ENCODE data around the gene PRKCH. TPM values are rescaled to one million over a fixed set of nuclear protein-coding genes. Genes with fewer than 3 reads are reported as not detected.
A peak's percentile ranks its signal among the peaks of the same experiment; 100 is the strongest.

The PRKCH gene
- total and polyA plus RNA-seq, 2 donors (not counting 3 experiments of a cell fraction or from before 2014, with no cell fraction given) = 97.7 to 103 TPM

DNA sequence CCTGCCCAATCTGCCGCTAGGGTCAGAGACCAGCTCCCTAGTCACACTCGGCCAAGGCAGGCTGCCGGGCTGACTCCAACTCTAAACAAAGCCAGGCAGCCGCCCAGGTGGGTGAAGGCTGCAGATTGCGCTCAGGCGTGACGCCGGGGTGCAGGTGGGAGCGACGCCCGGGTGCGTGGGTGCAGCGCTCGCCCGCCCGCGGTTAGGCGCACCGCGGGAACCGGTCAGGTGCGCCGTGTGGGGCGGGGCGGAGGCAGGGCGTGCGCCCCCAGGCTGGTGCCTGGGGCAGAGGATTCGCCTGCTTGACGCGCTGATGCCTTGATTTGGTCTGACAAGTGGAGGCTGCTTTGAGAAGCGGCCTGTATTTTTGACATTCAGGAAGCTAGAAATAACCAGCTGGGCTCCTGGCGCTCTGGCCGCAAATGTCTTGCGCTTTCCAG is 247.2 kb downstream of the PRKCH start:
- Histone ChIP-seq H3K27ac (ENCODE audit: insufficient read depth, low read depth, low read length) (no peak overlapping the region), H4K20me1 (replicated peaks; ENCODE audit: control insufficient read depth, extremely low read depth, insufficient read depth, low read length) (no peaks in the 10 kb centered on the region), H3K79me2 (ENCODE audit: control insufficient read depth, insufficient read depth, low read length) (no peaks in the 10 kb centered on the region), H3K27me3 (ENCODE audit: control insufficient read depth in 2 of 2, insufficient read depth in 2 of 2, low read length in 2 of 2) (no peaks in the 10 kb centered on the region), H3K9me3 (replicated peaks; ENCODE audit: control insufficient read depth, insufficient read depth, low read length) (no peaks in the 10 kb centered on the region), H3K9me1 (replicated peaks; ENCODE audit: control insufficient read depth, extremely low read depth, insufficient read depth, low read length) (no peaks in the 10 kb centered on the region), H2AFZ (ENCODE audit: low read depth, low read length) (no peak overlapping the region), H3K4me2 (ENCODE audit: insufficient read depth, low read length) (no peak overlapping the region), H3K4me1 (ENCODE audit: control insufficient read depth, extremely low read depth, insufficient read depth, low read length) (peaks cover 42% of the 10 kb centered on the region), H3K36me3 (ENCODE audit: control insufficient read depth in 2 of 2, extremely low read depth in 1 of 2, insufficient read depth in 2 of 2, low read length in 2 of 2) (no peaks in the 10 kb centered on the region), H3K9ac (replicated peaks; ENCODE audit: extremely low read depth, insufficient read depth, low read length) (no peak overlapping the region), H3K4me3 (replicated peaks in 1 of 3; ENCODE audit: insufficient read depth in 1 of 3, low read depth in 1 of 3, low read length in 3 of 3) (no peak overlapping the region)
- BruUV-seq (replicated peaks) = no TSS peak
- CTCF ChIA-PET = no interaction called here
- intact Hi-C loops (cut with micrococcal nuclease) = no loop called here
- FAIRE-seq (no peak), DNase-seq (ENCODE audit: low read depth, low spot score) (no peak)
- POLR2A ChIA-PET = no interaction called here
- TF ChIP-seq POLR2A (IDR thresholded peaks at IDR 0.05; ENCODE audit: low read depth, low read length) = no peak
- no peak for TF ChIP-seq POLR2AphosphoS5 (IDR thresholded peaks at IDR 0.05; ENCODE audit: insufficient read depth, low read depth, low read length)
- TF ChIP-seq MYC (IDR thresholded peaks at IDR 0.05; ENCODE audit: low read depth, low read length) = no peak
- TF ChIP-seq, protein P1, sequence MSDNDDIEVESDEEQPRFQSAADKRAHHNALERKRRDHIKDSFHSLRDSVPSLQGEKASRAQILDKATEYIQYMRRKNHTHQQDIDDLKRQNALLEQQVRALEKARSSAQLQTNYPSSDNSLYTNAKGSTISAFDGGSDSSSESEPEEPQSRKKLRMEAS (IDR thresholded peaks at IDR 0.05; ENCODE audit: insufficient read depth, insufficient read length) = no peak
- dilution Hi-C loops (cut with MboI; ENCODE audit: extremely low pct_ligation_motif_present, low sequenced_read_pairs) = no loop called here

DNA sequence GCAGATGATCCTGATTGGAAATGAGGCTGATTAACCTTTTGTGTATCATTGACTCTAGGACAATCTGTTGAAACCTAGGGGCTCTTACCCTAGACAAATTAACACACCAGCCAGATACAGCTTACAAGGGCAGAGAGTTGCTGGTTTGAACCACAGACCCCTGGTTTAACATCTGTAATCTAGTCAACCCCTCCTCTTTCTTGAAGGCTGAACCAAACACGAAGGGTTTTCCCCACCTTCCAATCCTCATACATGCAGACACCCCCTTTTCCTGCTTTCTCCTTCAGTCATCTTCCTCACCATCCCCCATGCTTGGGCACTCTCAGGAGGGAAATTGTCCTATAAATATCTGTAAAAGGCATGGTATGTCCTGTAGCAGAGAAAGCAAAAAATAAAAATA is 247.9 kb downstream of the PRKCH start:
- H3K9me1 ChIP-seq (replicated peaks; ENCODE audit: control insufficient read depth, extremely low read depth, insufficient read depth, low read length) = no peaks in the 10 kb centered on the region
- FAIRE-seq = peak; percentile 40
- intact Hi-C loops (cut with micrococcal nuclease) = no loop called here
- dilution Hi-C loops (cut with MboI; ENCODE audit: extremely low pct_ligation_motif_present, low sequenced_read_pairs) = no loop called here
- H3K4me3 ChIP-seq (replicated peaks in 1 of 3; ENCODE audit: insufficient read depth in 1 of 3, low read depth in 1 of 3, low read length in 3 of 3) = no peak overlapping the region
- H2AFZ ChIP-seq (ENCODE audit: low read depth, low read length) = no peak overlapping the region
- BruUV-seq (replicated peaks) = no TSS peak
- no peak for DNase-seq (ENCODE audit: low read depth, low spot score)
- POLR2A ChIA-PET = no interaction called here
- CTCF ChIA-PET = interaction anchor here (1.5 kb wide), 1 partner anchor 30 kb away, joined by 4 read pairs; no protein-coding TSS in a partner anchor
- H3K27ac ChIP-seq (ENCODE audit: insufficient read depth, low read depth, low read length) = no peak overlapping the region
- no peaks in the 10 kb centered on the region for H3K27me3 ChIP-seq (ENCODE audit: control insufficient read depth in 2 of 2, insufficient read depth in 2 of 2, low read length in 2 of 2)
- H3K4me2 ChIP-seq (ENCODE audit: insufficient read depth, low read length) = no peak overlapping the region
- H4K20me1 ChIP-seq (replicated peaks; ENCODE audit: control insufficient read depth, extremely low read depth, insufficient read depth, low read length) = no peaks in the 10 kb centered on the region
- no peaks in the 10 kb centered on the region for H3K79me2 ChIP-seq (ENCODE audit: control insufficient read depth, insufficient read depth, low read length)
- TF ChIP-seq, protein P1 (IDR thresholded peaks at IDR 0.05; ENCODE audit: insufficient read depth, insufficient read length) = no peak
- TF ChIP-seq GATA2 (IDR thresholded peaks at IDR 0.05; ENCODE audit: insufficient read depth, insufficient read length, low read depth, low read length) = no peak
- TF ChIP-seq, protein P2, sequence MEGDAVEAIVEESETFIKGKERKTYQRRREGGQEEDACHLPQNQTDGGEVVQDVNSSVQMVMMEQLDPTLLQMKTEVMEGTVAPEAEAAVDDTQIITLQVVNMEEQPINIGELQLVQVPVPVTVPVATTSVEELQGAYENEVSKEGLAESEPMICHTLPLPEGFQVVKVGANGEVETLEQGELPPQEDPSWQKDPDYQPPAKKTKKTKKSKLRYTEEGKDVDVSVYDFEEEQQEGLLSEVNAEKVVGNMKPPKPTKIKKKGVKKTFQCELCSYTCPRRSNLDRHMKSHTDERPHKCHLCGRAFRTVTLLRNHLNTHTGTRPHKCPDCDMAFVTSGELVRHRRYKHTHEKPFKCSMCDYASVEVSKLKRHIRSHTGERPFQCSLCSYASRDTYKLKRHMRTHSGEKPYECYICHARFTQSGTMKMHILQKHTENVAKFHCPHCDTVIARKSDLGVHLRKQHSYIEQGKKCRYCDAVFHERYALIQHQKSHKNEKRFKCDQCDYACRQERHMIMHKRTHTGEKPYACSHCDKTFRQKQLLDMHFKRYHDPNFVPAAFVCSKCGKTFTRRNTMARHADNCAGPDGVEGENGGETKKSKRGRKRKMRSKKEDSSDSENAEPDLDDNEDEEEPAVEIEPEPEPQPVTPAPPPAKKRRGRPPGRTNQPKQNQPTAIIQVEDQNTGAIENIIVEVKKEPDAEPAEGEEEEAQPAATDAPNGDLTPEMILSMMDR (IDR thresholded peaks at IDR 0.05; ENCODE audit: extremely low read depth in 1 of 2, insufficient read depth in 1 of 2, low read depth in 1 of 2, low read length in 2 of 2) = no peak
- no peak for TF ChIP-seq JUN (IDR thresholded peaks at IDR 0.05; ENCODE audit: borderline replicate concordance, insufficient read depth, insufficient read length, low read depth)
- TF ChIP-seq FOS (IDR thresholded peaks at IDR 0.05; ENCODE audit: borderline replicate concordance, insufficient read depth, low read length) = no peak
- TF ChIP-seq MYC (IDR thresholded peaks at IDR 0.05; ENCODE audit: low read depth, low read length) = no peak
- TF ChIP-seq EZH2 (IDR thresholded peaks at IDR 0.05; ENCODE audit: borderline replicate concordance, low read depth, low read length, severe bottlenecking) = no peak
- TF ChIP-seq POLR2AphosphoS5 (IDR thresholded peaks at IDR 0.05; ENCODE audit: insufficient read depth, low read depth, low read length) = no peak
- no peak for TF ChIP-seq POLR2A (IDR thresholded peaks at IDR 0.05; ENCODE audit: low read depth, low read length)
- no peak overlapping the region for H3K9ac ChIP-seq (replicated peaks; ENCODE audit: extremely low read depth, insufficient read depth, low read length)
- H3K36me3 ChIP-seq (ENCODE audit: control insufficient read depth in 2 of 2, extremely low read depth in 1 of 2, insufficient read depth in 2 of 2, low read length in 2 of 2) = no peaks in the 10 kb centered on the region
- H3K4me1 ChIP-seq (ENCODE audit: control insufficient read depth, extremely low read depth, insufficient read depth, low read length) = peaks cover 40% of the 10 kb centered on the region
- H3K9me3 ChIP-seq (replicated peaks; ENCODE audit: control insufficient read depth, insufficient read depth, low read length) = no peaks in the 10 kb centered on the region
